ENCODE measurements around the gene CALML3.

The CALML3 gene

GRCh38 chr10:5485290-5485689 is 39.5 kb upstream of the CALML3 start:
- Mint-ChIP-seq H3K27me3 (peaks cover 38% of the 10 kb centered on the region), H3K4me1 (no peaks in the 10 kb centered on the region), H3K27ac (ENCODE audit: low read depth) (no peak overlapping the region), H3K36me3 (ENCODE audit: insufficient read depth) (no peaks in the 10 kb centered on the region), H3K4me3 (no peak overlapping the region), H3K9me3 (no peaks in the 10 kb centered on the region)
- ATAC-seq (replicated peaks; ENCODE audit: extremely low read depth, poor library complexity, severe bottlenecking) (no peak), DNase-seq (ENCODE audit: low spot score in 2 of 2) (no peak)

- Mint-ChIP-seq H3K4me1 (no peaks in the 10 kb centered on the region), H3K27ac (ENCODE audit: low read depth) (no peak overlapping the region), H3K4me3 (no peak overlapping the region), H3K27me3 (peaks cover 32% of the 10 kb centered on the region), H3K9me3 (no peaks in the 10 kb centered on the region), H3K36me3 (ENCODE audit: insufficient read depth) (no peaks in the 10 kb centered on the region)
- no peak for ATAC-seq (replicated peaks; ENCODE audit: extremely low read depth, poor library complexity, severe bottlenecking)
- no peak for DNase-seq (ENCODE audit: low spot score in 2 of 2)
Measured at GRCh38 chr10:5485948-5486852, 38.6 kb upstream of the CALML3 start.

- DNase-seq (ENCODE audit: low spot score in 2 of 2) (no peak), ATAC-seq (replicated peaks; ENCODE audit: extremely low read depth, poor library complexity, severe bottlenecking) (no peak)
- H3K27ac Mint-ChIP-seq (ENCODE audit: low read depth): no peak overlapping the region
- no peaks in the 10 kb centered on the region for H3K36me3 Mint-ChIP-seq (ENCODE audit: insufficient read depth)
- no peak overlapping the region for H3K4me3 Mint-ChIP-seq
- H3K27me3 Mint-ChIP-seq: peaks cover 26% of the 10 kb centered on the region
- no peaks in the 10 kb centered on the region for H3K9me3 Mint-ChIP-seq
- H3K4me1 Mint-ChIP-seq: no peaks in the 10 kb centered on the region
Measured at GRCh38 chr10:5486853-5487235, 37.9 kb upstream of the CALML3 start.

GRCh38 chr10:5488272-5489161 is 36.2 kb upstream of the CALML3 start:
- Mint-ChIP-seq H3K9me3 (no peaks in the 10 kb centered on the region), H3K27me3 (peaks cover 16% of the 10 kb centered on the region), H3K27ac (ENCODE audit: low read depth) (no peak overlapping the region), H3K36me3 (ENCODE audit: insufficient read depth) (no peaks in the 10 kb centered on the region), H3K4me1 (no peaks in the 10 kb centered on the region), H3K4me3 (no peak overlapping the region)
- no peak for DNase-seq (ENCODE audit: low spot score in 2 of 2)
- ATAC-seq (replicated peaks; ENCODE audit: extremely low read depth, poor library complexity, severe bottlenecking): no peak

GRCh38 chr10:5490032-5490431 is 34.7 kb upstream of the CALML3 start:
- no peak for ATAC-seq (replicated peaks; ENCODE audit: extremely low read depth, poor library complexity, severe bottlenecking)
- H3K36me3 Mint-ChIP-seq (ENCODE audit: insufficient read depth): no peaks in the 10 kb centered on the region
- DNase-seq (ENCODE audit: low spot score in 2 of 2): no peak
- H3K4me1 Mint-ChIP-seq: no peaks in the 10 kb centered on the region
- H3K4me3 Mint-ChIP-seq: no peak overlapping the region
- peaks cover 16% of the 10 kb centered on the region for H3K27me3 Mint-ChIP-seq
- H3K27ac Mint-ChIP-seq (ENCODE audit: low read depth): no peak overlapping the region
- no peaks in the 10 kb centered on the region for H3K9me3 Mint-ChIP-seq

GRCh38 chr10:5490698-5491464 is 33.9 kb upstream of the CALML3 start:
- ATAC-seq (replicated peaks; ENCODE audit: extremely low read depth, poor library complexity, severe bottlenecking): no peak
- H3K4me1 Mint-ChIP-seq: no peaks in the 10 kb centered on the region
- H3K9me3 Mint-ChIP-seq: no peaks in the 10 kb centered on the region
- DNase-seq (ENCODE audit: low spot score in 2 of 2): no peak
- peak overlapping the region; percentile 52 for H3K27ac Mint-ChIP-seq (ENCODE audit: low read depth)
- no peaks in the 10 kb centered on the region for H3K36me3 Mint-ChIP-seq (ENCODE audit: insufficient read depth)
- H3K4me3 Mint-ChIP-seq: no peak overlapping the region
- H3K27me3 Mint-ChIP-seq: peaks cover 16% of the 10 kb centered on the region

- Mint-ChIP-seq H3K27me3 (peaks cover 15% of the 10 kb centered on the region), H3K4me3 (no peak overlapping the region), H3K27ac (ENCODE audit: low read depth) (peak overlapping the region; percentile 52), H3K4me1 (no peaks in the 10 kb centered on the region), H3K9me3 (no peaks in the 10 kb centered on the region), H3K36me3 (ENCODE audit: insufficient read depth) (no peaks in the 10 kb centered on the region)
- ATAC-seq (replicated peaks; ENCODE audit: extremely low read depth, poor library complexity, severe bottlenecking) (no peak), DNase-seq (ENCODE audit: low spot score in 2 of 2) (no peak)
Measured at GRCh38 chr10:5491477-5491876, 33.3 kb upstream of the CALML3 start.

- H3K27ac Mint-ChIP-seq (ENCODE audit: low read depth): no peak overlapping the region
- no peaks in the 10 kb centered on the region for H3K36me3 Mint-ChIP-seq (ENCODE audit: insufficient read depth)
- DNase-seq (ENCODE audit: low spot score in 2 of 2) (no peak), ATAC-seq (replicated peaks; ENCODE audit: extremely low read depth, poor library complexity, severe bottlenecking) (no peak)
- no peak overlapping the region for H3K4me3 Mint-ChIP-seq
- no peaks in the 10 kb centered on the region for H3K9me3 Mint-ChIP-seq
- no peaks in the 10 kb centered on the region for H3K4me1 Mint-ChIP-seq
- H3K27me3 Mint-ChIP-seq: peaks cover 6% of the 10 kb centered on the region
Measured at GRCh38 chr10:5492322-5492855, 32.4 kb upstream of the CALML3 start.

GRCh38 chr10:5492929-5493576 is 31.7 kb upstream of the CALML3 start:
- no peak for DNase-seq (ENCODE audit: low spot score in 2 of 2)
- H3K4me1 Mint-ChIP-seq: no peaks in the 10 kb centered on the region
- H3K27ac Mint-ChIP-seq (ENCODE audit: low read depth): no peak overlapping the region
- no peak overlapping the region for H3K4me3 Mint-ChIP-seq
- H3K9me3 Mint-ChIP-seq: no peaks in the 10 kb centered on the region
- no peaks in the 10 kb centered on the region for H3K36me3 Mint-ChIP-seq (ENCODE audit: insufficient read depth)
- no peak for ATAC-seq (replicated peaks; ENCODE audit: extremely low read depth, poor library complexity, severe bottlenecking)
- H3K27me3 Mint-ChIP-seq: no peaks in the 10 kb centered on the region

- no peak for ATAC-seq (replicated peaks; ENCODE audit: extremely low read depth, poor library complexity, severe bottlenecking)
- no peaks in the 10 kb centered on the region for H3K27me3 Mint-ChIP-seq
- no peak overlapping the region for H3K4me3 Mint-ChIP-seq
- no peaks in the 10 kb centered on the region for H3K4me1 Mint-ChIP-seq
- DNase-seq (ENCODE audit: low spot score in 2 of 2): no peak
- H3K9me3 Mint-ChIP-seq: no peaks in the 10 kb centered on the region
- no peak overlapping the region for H3K27ac Mint-ChIP-seq (ENCODE audit: low read depth)
- no peaks in the 10 kb centered on the region for H3K36me3 Mint-ChIP-seq (ENCODE audit: insufficient read depth)
Measured at GRCh38 chr10:5493691-5494090, 31.1 kb upstream of the CALML3 start.

GRCh38 chr10:5494611-5495010 is 30.1 kb upstream of the CALML3 start:
- Mint-ChIP-seq H3K4me1 (no peaks in the 10 kb centered on the region), H3K27me3 (no peaks in the 10 kb centered on the region), H3K4me3 (no peak overlapping the region), H3K27ac (ENCODE audit: low read depth) (no peak overlapping the region), H3K9me3 (no peaks in the 10 kb centered on the region), H3K36me3 (ENCODE audit: insufficient read depth) (no peaks in the 10 kb centered on the region)
- ATAC-seq (replicated peaks; ENCODE audit: extremely low read depth, poor library complexity, severe bottlenecking): no peak
- no peak for DNase-seq (ENCODE audit: low spot score in 2 of 2)

All from central memory CD8-positive, alpha-beta T cell (primary cell).